Activated CD8-positive, alpha-beta memory T cell treated with anti-CD3 and anti-CD28 coated beads, Interleukin-2, amount 10 ng/mL, durations not matched to agents 7 days and 5 days (primary cell): ENCODE data around the gene PRKACA. TPM values are rescaled to one million over a fixed set of nuclear protein-coding genes. Genes with fewer than 3 reads are reported as not detected.

ENCODE experiments used
- ATAC-seq: fragments of 150-1000 bp; cut with Tn5 transposase; one replicate; pipeline ENCODE4 v1.10.0; 2021; ENCODE audit warnings: moderate library complexity
- CTCF ChIA-PET: fragments of 350-600 bp; sonication (Branson Sonifier 250); formaldehyde crosslinking; loops from one replicate; lab custom pipeline; 2021; ENCODE audit warnings: antibody characterized with exemption; lab: Charles Lee
- DNase-seq: peaks from one replicate; pipeline ENCODE4 v3.0.0-alpha.2; 2020
- H3K27ac Mint-ChIP-seq: one replicate; pipeline ENCODE4 v1.8.0; 2021; ENCODE audit warnings: mild to moderate bottlenecking, mixed read lengths
- H3K27me3 Mint-ChIP-seq: one replicate; pipeline ENCODE4 v1.8.0; 2021; ENCODE audit warnings: mixed read lengths
- H3K36me3 Mint-ChIP-seq: one replicate; pipeline ENCODE4 v1.8.0; 2021; ENCODE audit warnings: mild to moderate bottlenecking, mixed read lengths
- H3K4me1 Mint-ChIP-seq: one replicate; pipeline ENCODE4 v1.8.0; 2021; ENCODE audit warnings: mixed read lengths
- H3K4me3 Mint-ChIP-seq: one replicate; pipeline ENCODE4 v1.8.0; 2021; ENCODE audit warnings: mild to moderate bottlenecking, moderate library complexity, mixed read lengths
- H3K9me3 Mint-ChIP-seq: one replicate; pipeline ENCODE4 v1.8.0; 2022; ENCODE audit warnings: low read depth, mixed read lengths
- total RNA-seq, 2 experiments: library from RNA; stranded (reverse); gene quantifications; one replicate each; pipeline ENCODE4 v1.2.3, GENCODE V29; 2021

Gene PRKACA
- total RNA-seq, 2 experiments from 2014 or later: 42.3 to 65.4 TPM

DNA sequence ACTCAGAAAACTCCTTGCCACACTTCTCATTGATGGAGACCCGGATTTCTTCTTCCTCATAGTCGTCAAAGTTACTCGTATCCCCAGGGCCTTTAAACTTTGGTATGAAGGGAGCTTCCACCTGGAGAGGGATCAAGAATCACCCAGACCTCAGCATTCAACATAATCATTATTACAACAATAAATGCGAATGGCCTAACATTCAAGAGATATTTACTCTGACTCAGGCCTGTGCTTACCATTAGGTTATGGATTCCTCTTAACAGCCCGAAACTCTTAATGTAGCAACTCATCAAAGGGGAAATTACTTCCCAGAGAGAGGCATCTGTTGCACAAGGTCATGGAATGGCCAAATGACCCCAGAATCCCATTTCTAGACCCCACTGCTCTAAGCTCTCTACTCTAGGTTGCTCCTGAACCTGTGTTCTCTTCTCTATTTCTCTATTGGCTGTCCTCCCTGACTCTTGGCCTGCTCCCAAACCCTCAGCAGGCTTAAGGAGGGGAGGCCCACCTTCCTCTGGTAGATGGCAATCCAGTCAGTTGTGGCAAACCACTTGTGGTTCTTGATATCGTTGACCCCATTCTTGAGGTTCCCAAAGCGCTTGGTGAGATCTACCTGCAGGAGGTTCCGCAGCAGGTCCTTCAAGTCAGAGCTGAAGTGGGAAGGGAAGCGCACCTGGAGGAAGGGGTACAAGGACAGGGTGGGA lies 24.3 kb downstream of the PRKACA start:
- Mint-ChIP-seq H3K36me3 (peaks cover 15% of the 10 kb centered on the region), H3K27me3 (no peaks in the 10 kb centered on the region)
- CTCF ChIA-PET: interaction anchor here (0.9 to 1.4 kb wide), 3 partner anchors 21 to 43 kb away, joined by 3 read pairs; partner anchors contain the start of genes ASF1B and MISP3

DNA sequence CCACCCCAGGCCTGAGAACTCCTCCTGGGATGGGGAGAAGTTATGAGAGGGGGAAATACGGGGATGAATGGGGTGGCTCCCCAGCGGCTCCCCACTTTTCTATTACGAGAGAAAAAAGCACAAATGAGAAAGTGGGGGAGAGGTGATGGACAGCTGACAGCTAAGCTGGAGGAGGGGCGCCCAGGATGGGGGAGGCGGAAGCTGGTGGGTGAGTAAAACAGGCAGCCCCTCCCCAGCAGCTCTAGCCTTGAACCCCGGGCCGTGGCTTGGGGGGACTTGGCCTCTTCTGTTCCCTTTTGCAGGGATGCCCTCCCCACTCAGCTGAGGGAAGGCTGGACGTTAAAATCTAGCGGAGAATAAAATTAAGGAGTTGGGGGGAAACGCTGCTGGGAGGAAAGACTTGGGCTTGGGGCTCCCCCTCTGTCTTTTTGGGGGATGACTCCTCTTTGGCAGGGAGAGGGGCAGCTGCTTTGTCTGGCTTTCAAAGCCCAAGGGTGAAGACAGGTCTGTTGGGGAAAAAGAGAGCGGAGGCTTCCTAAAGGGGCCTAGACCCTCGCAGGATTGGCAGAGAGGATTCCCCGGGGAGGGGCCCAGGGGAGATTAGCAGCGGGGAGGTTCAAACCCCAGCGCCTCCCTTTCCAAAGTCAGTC lies 25.6 kb downstream of the PRKACA start:
- Mint-ChIP-seq H3K4me1 (peaks cover 20% of the 10 kb centered on the region), H3K27me3 (no peaks in the 10 kb centered on the region), H3K4me3 (peak overlapping the region; percentile 82), H3K36me3 (peaks cover 19% of the 10 kb centered on the region), H3K27ac (peak overlapping the region; percentile 99), H3K9me3 (peaks cover 4% of the 10 kb centered on the region)
- CTCF ChIA-PET: interaction anchor here (0.9 to 1.5 kb wide), 6 partner anchors 10 to 210 kb away, joined by 3 read pairs; no protein-coding TSS in a partner anchor
- ATAC-seq (peak; percentile 2), DNase-seq (peak; percentile 73)

More for the DNA sequence above, 24.3 kb downstream of the PRKACA start:
- DNase-seq (no peak), ATAC-seq (no peak)
- H3K27ac Mint-ChIP-seq: peak overlapping the region; percentile 24
- H3K4me3 Mint-ChIP-seq: peak overlapping the region; percentile 33
- peaks cover 20% of the 10 kb centered on the region for H3K4me1 Mint-ChIP-seq
- peaks cover 4% of the 10 kb centered on the region for H3K9me3 Mint-ChIP-seq

DNA sequence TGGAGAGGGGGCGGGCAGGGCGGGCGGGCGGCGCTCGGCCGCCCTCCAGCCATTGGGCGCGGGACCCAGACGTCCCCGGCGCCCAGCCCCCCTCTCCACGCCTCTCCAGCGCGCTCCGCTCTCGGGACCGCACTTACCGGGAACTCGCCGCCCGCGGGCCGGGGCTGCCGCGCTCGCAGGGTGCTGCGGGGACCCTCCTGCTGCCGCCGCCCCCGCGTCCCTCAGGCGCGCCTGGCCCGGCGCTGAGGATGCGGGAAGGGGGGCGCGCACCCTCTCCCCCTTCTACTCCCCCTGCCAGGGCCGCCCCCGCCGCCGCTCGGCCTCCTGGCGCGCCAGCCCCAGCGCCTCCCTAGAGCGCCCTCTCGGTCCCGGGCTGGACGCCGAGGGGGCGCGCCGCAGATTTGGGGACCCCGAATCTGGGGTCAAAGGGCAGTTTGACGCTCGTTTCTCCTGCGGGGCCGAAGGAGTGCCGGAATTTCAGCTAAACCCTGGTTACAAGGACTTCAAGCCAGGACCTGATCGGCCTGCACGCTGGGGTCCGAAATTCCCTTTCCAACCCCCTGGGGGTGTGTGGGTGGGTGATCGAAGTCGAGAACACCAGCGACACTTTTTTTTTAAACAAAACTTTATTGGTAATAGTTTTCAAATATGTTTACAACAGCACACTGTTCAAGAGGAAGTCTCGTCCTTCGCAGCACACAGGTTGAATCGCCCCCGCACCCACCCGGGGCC lies 26.3 kb downstream of the PRKACA start:
- CTCF ChIA-PET: interaction anchor here (1.0 to 1.5 kb wide), 5 partner anchors 9 to 47 kb away, joined by 3 read pairs; no protein-coding TSS in a partner anchor
- ATAC-seq (peak; percentile 83), DNase-seq (peak; percentile 67)
- Mint-ChIP-seq H3K9me3 (peaks cover 4% of the 10 kb centered on the region), H3K27me3 (no peaks in the 10 kb centered on the region), H3K4me1 (peaks cover 20% of the 10 kb centered on the region), H3K27ac (peak overlapping the region; percentile 99), H3K4me3 (peak overlapping the region; percentile 82), H3K36me3 (peaks cover 19% of the 10 kb centered on the region)

DNA sequence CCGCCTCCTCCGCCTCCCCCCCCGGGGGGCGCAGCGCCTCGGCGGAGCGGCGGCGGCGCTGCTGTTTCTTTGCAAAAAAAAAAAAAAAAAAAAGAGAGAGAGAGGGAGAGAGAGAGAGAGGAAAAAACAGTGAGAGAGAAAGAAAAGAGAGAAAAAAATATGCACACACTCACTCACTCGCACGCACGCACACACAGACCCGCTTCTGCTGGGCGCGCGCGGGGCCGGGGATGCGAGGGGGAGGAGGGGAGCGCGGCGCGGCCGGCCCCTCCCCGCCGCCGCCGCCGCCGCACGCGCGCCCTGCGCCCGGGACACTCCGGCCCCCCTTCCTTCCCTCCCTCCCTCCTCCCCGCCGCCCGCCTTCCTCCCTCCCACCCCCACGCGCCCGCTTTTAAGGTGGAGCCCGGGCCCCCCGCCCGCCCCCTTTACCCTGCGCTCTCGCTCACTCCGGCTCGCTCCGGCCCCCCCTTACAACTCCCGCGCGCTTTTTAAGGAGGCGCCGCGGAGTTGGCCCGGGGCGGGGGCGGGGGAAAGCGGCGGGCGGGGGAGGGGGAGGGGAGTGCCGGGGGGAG lies 27.0 kb downstream of the PRKACA start, which contains the start of gene SAMD1:
Gene SAMD1 (minus strand): TSS at position 243 of the 572 bp plus-strand sequence.
- peaks cover 20% of the 10 kb centered on the region for H3K4me1 Mint-ChIP-seq
- H3K36me3 Mint-ChIP-seq: peaks cover 19% of the 10 kb centered on the region
- DNase-seq (peak; percentile 88), ATAC-seq (peak; percentile 61)
- H3K27me3 Mint-ChIP-seq: no peaks in the 10 kb centered on the region
- peak within 1 kb of the TSS; percentile 82 for H3K4me3 Mint-ChIP-seq
- CTCF ChIA-PET: interaction anchor here (1.0 to 1.5 kb wide), 4 partner anchors 10 to 59 kb away, joined by 3 to 4 read pairs (median 3); partner anchors contain the start of gene IL27RA
- peak within 1 kb of the TSS; percentile 99 for H3K27ac Mint-ChIP-seq
- peaks cover 4% of the 10 kb centered on the region for H3K9me3 Mint-ChIP-seq

DNA sequence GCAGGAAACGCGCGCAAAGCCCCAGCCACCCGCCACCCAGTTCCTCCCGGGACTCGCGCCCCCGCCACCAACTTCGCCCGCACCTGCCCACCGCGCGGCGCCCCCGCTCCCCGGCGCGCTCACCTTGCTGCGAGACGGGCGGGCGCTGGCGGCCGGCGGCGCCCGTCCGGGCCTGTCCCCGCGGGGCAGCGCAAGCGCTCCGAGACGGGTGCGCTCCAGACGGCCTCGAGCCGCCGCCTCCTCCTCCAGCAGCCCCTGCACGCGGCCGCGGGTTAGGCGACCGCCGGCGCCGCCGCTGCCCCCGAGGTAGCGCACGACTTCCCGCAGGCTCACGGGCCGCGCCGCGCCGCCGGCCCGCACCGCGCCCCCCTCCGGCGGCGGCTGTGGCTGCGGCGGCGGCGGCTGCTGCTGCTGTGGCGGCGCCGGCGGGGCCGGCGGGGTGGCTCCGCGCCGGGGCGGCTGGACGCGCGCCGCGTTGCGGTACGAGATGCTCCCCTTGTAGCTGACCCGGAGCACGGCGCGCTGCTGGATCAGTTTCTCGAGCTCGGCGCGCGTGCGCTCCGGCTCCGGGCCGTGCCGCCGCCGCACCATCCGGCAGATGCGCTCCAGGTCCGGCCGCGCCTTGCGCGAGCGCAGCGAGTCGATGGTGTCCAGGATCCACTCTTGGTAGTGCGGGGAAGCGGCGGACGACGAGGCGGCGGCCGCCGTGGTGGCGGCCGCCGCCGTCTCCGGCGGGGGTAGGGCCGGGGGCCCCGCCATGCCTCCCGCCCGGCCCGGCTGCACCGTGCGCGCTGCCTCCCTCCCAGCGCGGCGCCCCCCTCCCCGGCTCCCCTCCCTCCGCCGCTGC lies 27.7 kb downstream of the PRKACA start:
- CTCF ChIA-PET: interaction anchor here (0.7 to 1.5 kb wide), 5 partner anchors 15 to 260 kb away, joined by 3 to 4 read pairs (median 3); partner anchors contain the start of genes BRME1, CC2D1A and IL27RA
- peak overlapping the region; percentile 72 for H3K4me3 Mint-ChIP-seq
- H3K36me3 Mint-ChIP-seq: peaks cover 19% of the 10 kb centered on the region
- peak; percentile 17 for ATAC-seq
- DNase-seq: peak; percentile 61
- H3K9me3 Mint-ChIP-seq: peaks cover 4% of the 10 kb centered on the region
- no peaks in the 10 kb centered on the region for H3K27me3 Mint-ChIP-seq
- H3K27ac Mint-ChIP-seq: peak overlapping the region; percentile 68
- H3K4me1 Mint-ChIP-seq: peaks cover 20% of the 10 kb centered on the region

DNA sequence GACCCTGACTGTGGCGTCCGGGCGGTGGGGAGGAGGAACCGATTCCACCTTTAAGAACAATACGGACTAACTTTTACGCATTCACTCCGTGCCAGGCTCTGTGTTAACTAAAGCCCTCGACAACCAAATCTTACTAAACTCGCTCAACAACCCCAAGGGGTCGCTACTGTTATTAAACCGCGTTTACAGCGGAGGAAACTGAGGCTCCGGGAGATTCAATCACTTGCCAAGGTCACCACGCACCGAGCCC lies 28.2 kb downstream of the PRKACA start:
- H3K4me1 Mint-ChIP-seq: peaks cover 20% of the 10 kb centered on the region
- ATAC-seq (no peak), DNase-seq (no peak)
- CTCF ChIA-PET: interaction anchor here (0.6 to 1.5 kb wide), 4 partner anchors 14 to 227 kb away, joined by 3 to 4 read pairs (median 4); partner anchors contain the start of genes IL27RA and MISP3
- peak overlapping the region; percentile 68 for H3K27ac Mint-ChIP-seq
- peaks cover 4% of the 10 kb centered on the region for H3K9me3 Mint-ChIP-seq
- peak overlapping the region; percentile 66 for H3K4me3 Mint-ChIP-seq
- no peaks in the 10 kb centered on the region for H3K27me3 Mint-ChIP-seq
- peaks cover 19% of the 10 kb centered on the region for H3K36me3 Mint-ChIP-seq

DNA sequence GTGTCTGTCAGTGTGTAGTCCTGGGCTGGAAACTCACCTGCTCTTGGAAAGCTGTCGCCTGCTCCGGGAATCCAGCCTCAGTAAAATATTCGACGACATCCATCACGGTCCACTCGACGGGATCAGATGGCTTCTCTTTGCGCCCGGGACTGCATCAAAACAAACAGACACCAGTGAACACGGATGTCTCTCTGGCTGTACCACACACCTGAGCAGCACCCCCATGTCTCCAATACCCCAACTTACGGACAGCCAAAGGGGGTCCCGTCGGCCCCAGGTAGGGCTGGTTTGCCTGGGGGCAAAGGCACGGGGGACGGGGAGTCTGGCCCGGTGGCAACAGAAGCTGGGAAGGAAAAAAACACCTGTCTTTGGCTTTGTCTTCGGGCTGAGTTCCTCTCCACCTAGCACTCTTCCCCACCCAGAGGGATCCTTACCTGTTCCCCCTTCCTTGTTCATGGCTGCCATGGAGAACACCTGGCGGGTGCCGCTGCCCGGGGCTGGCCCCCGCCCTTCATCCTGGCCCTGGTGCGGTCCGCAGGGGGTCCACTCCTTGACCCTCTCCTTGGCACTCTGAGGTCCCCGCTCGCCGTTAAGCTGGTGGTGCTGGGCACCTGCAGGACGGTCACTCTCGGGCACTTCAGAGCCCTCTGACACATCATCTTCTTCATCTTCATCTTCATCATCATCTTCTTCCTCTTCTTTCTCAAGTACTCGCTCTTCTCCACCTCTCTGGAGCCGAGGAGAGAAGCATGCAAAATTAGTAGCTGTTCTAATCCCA lies 28.7 kb downstream of the PRKACA start:
- DNase-seq (no peak), ATAC-seq (no peak)
- Mint-ChIP-seq H3K9me3 (peaks cover 4% of the 10 kb centered on the region), H3K27me3 (no peaks in the 10 kb centered on the region), H3K27ac (no peak overlapping the region), H3K36me3 (peaks cover 19% of the 10 kb centered on the region), H3K4me1 (peaks cover 20% of the 10 kb centered on the region), H3K4me3 (peak overlapping the region; percentile 66)
- CTCF ChIA-PET: interaction anchor here (0.6 to 2.1 kb wide), 5 partner anchors 13 to 227 kb away, joined by 3 to 7 read pairs (median 4); partner anchors contain the start of genes IL27RA and MISP3

DNA sequence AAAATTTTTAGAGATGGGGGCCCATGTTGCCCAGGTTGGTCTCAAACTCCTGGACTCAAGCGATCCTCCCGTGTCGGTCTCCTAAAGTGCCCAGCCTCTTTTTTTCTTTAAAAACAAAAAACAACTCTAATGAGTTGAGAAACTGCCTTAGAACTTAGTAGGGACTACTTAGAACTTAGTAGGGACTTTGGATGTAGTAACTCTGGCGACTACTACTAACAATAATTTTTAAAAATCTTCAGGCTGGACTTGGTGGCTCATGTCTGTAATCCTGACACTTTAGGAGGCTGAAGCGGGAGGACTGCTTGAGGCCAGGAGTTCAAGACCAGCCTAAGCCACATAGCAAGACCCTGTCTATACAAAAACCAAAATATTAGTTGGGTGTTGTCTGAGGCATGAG lies 31.5 kb downstream of the PRKACA start:
- no peak for ATAC-seq
- H3K27ac Mint-ChIP-seq: no peak overlapping the region
- H3K9me3 Mint-ChIP-seq: no peaks in the 10 kb centered on the region
- peaks cover 14% of the 10 kb centered on the region for H3K4me1 Mint-ChIP-seq
- CTCF ChIA-PET: interaction anchor here (1.7 kb wide), 1 partner anchor 13 kb away, joined by 6 read pairs; no protein-coding TSS in a partner anchor
- H3K27me3 Mint-ChIP-seq: no peaks in the 10 kb centered on the region
- H3K36me3 Mint-ChIP-seq: peaks cover 12% of the 10 kb centered on the region
- H3K4me3 Mint-ChIP-seq: no peak overlapping the region
- no peak for DNase-seq

DNA sequence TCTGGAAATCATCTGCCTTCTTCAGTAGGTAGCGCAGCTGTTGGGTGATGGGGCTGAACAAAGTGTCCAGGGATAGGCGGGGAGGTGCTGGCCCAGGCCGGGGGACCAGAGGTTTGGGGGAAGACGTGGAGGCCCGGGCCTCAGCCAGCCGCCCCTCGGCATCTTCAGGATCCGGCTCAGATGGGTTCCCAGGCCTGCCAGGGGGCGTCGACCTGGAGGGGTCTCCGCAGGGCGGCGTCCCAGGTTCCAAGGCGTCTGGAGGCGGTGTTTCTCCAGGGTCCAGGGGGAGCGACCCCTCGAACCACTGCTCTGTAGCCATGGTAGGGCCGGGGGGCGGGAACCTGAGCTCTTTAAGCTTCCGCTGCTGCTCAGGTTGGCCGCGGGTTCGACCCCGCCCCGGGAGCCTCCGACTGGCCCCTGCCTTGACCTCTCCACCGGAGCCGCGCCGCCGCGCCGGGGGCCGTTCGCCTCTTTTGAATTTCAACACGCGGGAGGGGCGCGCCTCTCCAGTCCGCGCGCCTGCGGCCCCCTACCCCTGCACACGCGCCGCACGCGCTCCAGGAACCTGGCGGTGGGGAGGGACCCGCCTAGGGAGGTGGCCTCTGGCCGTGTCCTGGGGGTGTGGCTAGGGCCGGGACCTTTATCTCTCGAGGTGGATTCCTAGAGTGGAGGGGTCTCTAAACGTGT lies 32.1 kb downstream of the PRKACA start, which contains the start of gene C19orf67:
Gene C19orf67 (minus strand): TSS at position 475 of the 687 bp plus-strand sequence. CDS start 156 bp downstream, at position 319.
- CTCF ChIA-PET: interaction anchor here (3.0 kb wide), 1 partner anchor 30 kb away, joined by 12 read pairs; no protein-coding TSS in a partner anchor
- Mint-ChIP-seq H3K4me3 (no peak within 1 kb of the TSS), H3K27me3 (no peaks in the 10 kb centered on the region), H3K36me3 (peaks cover 12% of the 10 kb centered on the region), H3K4me1 (peaks cover 15% of the 10 kb centered on the region), H3K9me3 (no peaks in the 10 kb centered on the region), H3K27ac (no peak within 1 kb of the TSS)
- no peak for DNase-seq
- no peak for ATAC-seq

DNA sequence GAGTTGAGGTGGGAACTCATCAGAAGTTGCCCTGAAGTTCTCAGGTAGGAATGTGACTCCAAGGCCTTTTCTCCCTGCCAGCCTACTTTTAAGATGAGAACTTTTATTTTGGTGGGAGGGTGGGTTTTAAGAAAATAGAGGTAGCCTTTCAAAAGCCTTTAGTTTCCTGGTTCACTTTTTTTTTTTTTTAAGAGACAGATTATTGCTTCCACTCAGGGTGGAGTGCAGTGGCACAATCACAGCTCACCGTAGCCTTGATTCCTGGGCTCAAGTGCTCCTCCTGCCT lies 34.9 kb downstream of the PRKACA start:
- H3K36me3 Mint-ChIP-seq: no peaks in the 10 kb centered on the region
- H3K27ac Mint-ChIP-seq: no peak overlapping the region
- H3K27me3 Mint-ChIP-seq: no peaks in the 10 kb centered on the region
- H3K9me3 Mint-ChIP-seq: no peaks in the 10 kb centered on the region
- H3K4me3 Mint-ChIP-seq: no peak overlapping the region
- DNase-seq: no peak
- peaks cover 13% of the 10 kb centered on the region for H3K4me1 Mint-ChIP-seq
- CTCF ChIA-PET: interaction anchor here (0.7 to 7.4 kb wide), 6 partner anchors 9 to 179 kb away, joined by 3 to 38 read pairs (median 8); partner anchors contain the start of genes ASF1B and MISP3
- ATAC-seq: no peak
